Esophagus squamous epithelium (tissue), 4 donors: ENCODE data around the gene B4GAT1.

Source experiments
- POLR2A ChIP-seq, 4 donors: fragments of 450-650 bp; IDR thresholded peaks; one replicate each; pipeline ENCODE4 v1.6.1; 2017; ENCODE audit warnings: antibody characterized with exemption in 4 of 4, mild to moderate bottlenecking in 4 of 4, moderate library complexity in 3 of 4
- TF ChIP-seq, protein P1 (sequence below), 6 experiments: fragments of 450-650 bp in 4 of 6; fragments of 200-600 bp in 2 of 6; sonication (generic) in 2 of 6; IDR thresholded peaks; one replicate each; pipeline ENCODE4 v1.5.1; 2016 to 2019; ENCODE audit warnings: antibody characterized with exemption in 6 of 6, mild to moderate bottlenecking in 4 of 6, moderate library complexity in 4 of 6

GRCh38 chr11:66297610-66298009, 49.8 kb downstream of the B4GAT1 start:
- TF ChIP-seq, protein P1, sequence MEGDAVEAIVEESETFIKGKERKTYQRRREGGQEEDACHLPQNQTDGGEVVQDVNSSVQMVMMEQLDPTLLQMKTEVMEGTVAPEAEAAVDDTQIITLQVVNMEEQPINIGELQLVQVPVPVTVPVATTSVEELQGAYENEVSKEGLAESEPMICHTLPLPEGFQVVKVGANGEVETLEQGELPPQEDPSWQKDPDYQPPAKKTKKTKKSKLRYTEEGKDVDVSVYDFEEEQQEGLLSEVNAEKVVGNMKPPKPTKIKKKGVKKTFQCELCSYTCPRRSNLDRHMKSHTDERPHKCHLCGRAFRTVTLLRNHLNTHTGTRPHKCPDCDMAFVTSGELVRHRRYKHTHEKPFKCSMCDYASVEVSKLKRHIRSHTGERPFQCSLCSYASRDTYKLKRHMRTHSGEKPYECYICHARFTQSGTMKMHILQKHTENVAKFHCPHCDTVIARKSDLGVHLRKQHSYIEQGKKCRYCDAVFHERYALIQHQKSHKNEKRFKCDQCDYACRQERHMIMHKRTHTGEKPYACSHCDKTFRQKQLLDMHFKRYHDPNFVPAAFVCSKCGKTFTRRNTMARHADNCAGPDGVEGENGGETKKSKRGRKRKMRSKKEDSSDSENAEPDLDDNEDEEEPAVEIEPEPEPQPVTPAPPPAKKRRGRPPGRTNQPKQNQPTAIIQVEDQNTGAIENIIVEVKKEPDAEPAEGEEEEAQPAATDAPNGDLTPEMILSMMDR (IDR thresholded peaks at IDR 0.05), result no peak
- TF ChIP-seq POLR2A (IDR thresholded peaks at IDR 0.05), result no peak
